Right hindlimb (tissue), 1 donor: Measurements from ENCODE around the gene GRM5.

Source experiments
- DNase-seq: peaks from one replicate; pipeline ENCODE4 v3.0.0-alpha.2; 2018

The GRM5 gene

GRCh38 chr11:88831303-88831890 is 234.4 kb downstream of the GRM5 start:
- no peak for DNase-seq

- no peak for DNase-seq
Observed at GRCh38 chr11:88827018-88827676, 238.6 kb downstream of the GRM5 start.

GRCh38 chr11:88819616-88820015 is 246.2 kb downstream of the GRM5 start:
- no peak for DNase-seq

GRCh38 chr11:88818978-88819377 is 246.8 kb downstream of the GRM5 start:
- no peak for DNase-seq

- DNase-seq = no peak
Observed at GRCh38 chr11:88815505-88815904, 250.3 kb downstream of the GRM5 start.

GRCh38 chr11:88814076-88814475 is 251.7 kb downstream of the GRM5 start:
- no peak for DNase-seq

GRCh38 chr11:88813233-88813915 is 252.4 kb downstream of the GRM5 start:
- DNase-seq = no peak

GRCh38 chr11:88810420-88811097 is 255.2 kb downstream of the GRM5 start:
- no peak for DNase-seq

GRCh38 chr11:88809126-88809525 is 256.7 kb downstream of the GRM5 start:
- no peak for DNase-seq

- DNase-seq = no peak
Observed at GRCh38 chr11:88807349-88807748, 258.4 kb downstream of the GRM5 start.

- DNase-seq = no peak
Observed at GRCh38 chr11:88806410-88806809, 259.4 kb downstream of the GRM5 start.

- no peak for DNase-seq
Observed at GRCh38 chr11:88801484-88802123, 264.2 kb downstream of the GRM5 start.

- DNase-seq = peak; percentile 63
Observed at GRCh38 chr11:88799771-88800500, 265.8 kb downstream of the GRM5 start.

GRCh38 chr11:88790182-88790581 is 275.6 kb downstream of the GRM5 start:
- no peak for DNase-seq

- no peak for DNase-seq
Observed at GRCh38 chr11:88779577-88779976, 286.2 kb downstream of the GRM5 start.

GRCh38 chr11:88770475-88771079 is 295.2 kb downstream of the GRM5 start:
- no peak for DNase-seq

- no peak for DNase-seq
Observed at GRCh38 chr11:88744140-88744539, 321.6 kb downstream of the GRM5 start.

GRCh38 chr11:88739524-88739923 is 326.3 kb downstream of the GRM5 start:
- no peak for DNase-seq

GRCh38 chr11:88709567-88709966 is 356.2 kb downstream of the GRM5 start:
- DNase-seq = no peak

GRCh38 chr11:88704485-88704884 is 361.3 kb downstream of the GRM5 start:
- no peak for DNase-seq

GRCh38 chr11:88701816-88702215 is 364.0 kb downstream of the GRM5 start:
- DNase-seq = no peak

GRCh38 chr11:88697139-88697538 is 368.6 kb downstream of the GRM5 start:
- no peak for DNase-seq
